GM18519 (cell line): ENCODE measurements around the gene GLTP.

ENCODE experiments used
- ATAC-seq: cut with Tn5 transposase; IDR thresholded peaks from one replicate; pipeline ENCODE4 v1.9.1; 2021; ENCODE audit warnings: mild to moderate bottlenecking, moderate library complexity; ENCODE audit not compliant: unreplicated experiment, low FRiP score

The GLTP gene

GRCh38 chr12:109807954-109808643 lies 72.2 kb downstream of the GLTP start:
- no peak for ATAC-seq

GRCh38 chr12:109804820-109805761 lies 75.2 kb downstream of the GLTP start:
- no peak for ATAC-seq

- ATAC-seq, result no peak
These were observed 76.7 kb downstream of the GLTP start for GRCh38 chr12:109803678-109804077.

GRCh38 chr12:109802828-109803227 lies 77.5 kb downstream of the GLTP start:
- no peak for ATAC-seq
